Activated CD8-positive, alpha-beta memory T cell treated with anti-CD3 and anti-CD28 coated beads for 4 hours (primary cell): ENCODE results near the gene MT1X.
A peak's percentile ranks its signal among the peaks of the same experiment; 100 is the strongest.

Source experiments
- DNase-seq, 2 donors: peaks; one replicate each; pipeline ENCODE4 v3.0.0-alpha.2; 2020; ENCODE audit warnings: low read depth in 2 of 2

Gene MT1X

GRCh38 chr16:56681939-56682702 lies at the start of gene MT1X:
TSS of gene MT1X (plus strand) at chr16:56682470. CDS start at chr16:56682541, 71 bp downstream.
- DNase-seq, result peak; percentile 67 to 72

DNA sequence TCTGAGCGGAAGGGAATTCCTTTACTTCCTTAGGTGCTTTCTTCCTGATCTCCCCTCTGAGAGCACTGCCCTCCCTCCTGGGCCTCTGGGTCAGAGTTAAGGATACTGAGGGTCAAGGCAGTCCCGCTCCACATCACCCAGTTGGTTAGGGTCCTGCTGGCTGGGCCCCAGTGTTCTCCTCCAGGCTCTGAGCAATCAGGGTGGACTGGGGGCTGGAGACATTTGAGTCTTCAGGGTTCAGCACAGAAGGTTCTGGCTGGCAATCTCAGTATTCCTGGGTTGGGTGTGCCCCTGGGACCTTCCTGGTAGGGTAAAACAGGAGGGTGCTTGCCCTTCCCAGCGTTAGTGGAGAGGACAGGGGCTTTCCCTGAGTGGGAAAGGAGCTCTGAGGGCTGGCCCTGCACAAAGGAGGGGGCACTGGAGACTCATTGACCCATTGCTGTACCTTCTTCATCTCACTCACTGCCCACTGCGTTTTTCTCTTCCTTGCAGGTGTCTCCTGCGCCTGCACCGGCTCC lies 49.4 kb upstream of the MT1X start:
- no peak for DNase-seq

- no peak for DNase-seq
Measured at GRCh38 chr16:56633535-56633934, 48.7 kb upstream of the MT1X start.

GRCh38 chr16:56634715-56635440 lies 47.4 kb upstream of the MT1X start:
- no peak for DNase-seq

GRCh38 chr16:56635441-56635967 lies 46.8 kb upstream of the MT1X start:
- no peak for DNase-seq

- no peak for DNase-seq
Measured at GRCh38 chr16:56636616-56637413, 45.5 kb upstream of the MT1X start.

GRCh38 chr16:56637814-56638750 lies 44.2 kb upstream of the MT1X start, which contains the start of gene MT1A:
TSS of gene MT1A (plus strand) at chr16:56638666. CDS start at chr16:56638739, 73 bp downstream.
- no peak for DNase-seq

- no peak for DNase-seq
Measured at GRCh38 chr16:56639045-56639444, 43.2 kb upstream of the MT1X start.

DNA sequence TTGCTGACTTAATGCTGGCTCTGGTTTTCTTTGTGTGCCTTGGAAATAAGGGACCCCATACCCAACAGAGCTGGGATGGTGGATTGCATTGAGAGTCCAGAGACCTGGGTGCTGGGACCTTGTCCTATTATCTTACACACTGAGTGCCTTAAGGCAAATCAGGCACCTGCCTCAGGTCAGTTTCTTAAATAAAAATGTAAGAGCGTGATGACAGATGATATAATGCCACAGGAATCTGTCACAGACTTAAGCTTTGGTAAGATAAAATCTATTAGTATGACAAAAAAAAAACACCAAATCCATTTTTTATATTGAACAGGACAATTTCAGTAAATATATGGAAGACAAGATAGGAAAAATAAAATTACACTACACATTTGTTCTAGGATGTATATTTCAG lies 42.2 kb upstream of the MT1X start:
- DNase-seq, result no peak

DNA sequence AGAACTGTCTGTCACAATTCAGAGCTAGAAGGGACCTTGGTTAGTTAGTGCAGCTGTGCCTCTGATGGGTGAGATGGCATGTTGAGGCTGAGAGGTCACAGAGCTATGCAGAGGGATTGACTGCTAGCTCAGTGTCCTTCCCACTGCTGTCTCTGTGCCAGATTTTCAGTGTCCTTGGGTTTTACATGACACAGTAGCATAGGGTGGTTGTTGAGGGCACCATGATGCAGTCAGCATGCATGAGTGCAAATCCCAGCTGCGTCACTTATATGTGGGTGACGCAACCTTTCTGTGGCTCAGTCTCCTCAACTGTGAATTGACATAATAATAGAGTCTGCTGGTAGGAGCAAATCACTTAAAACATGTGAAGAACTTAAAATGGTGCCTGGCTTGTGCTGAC lies 41.1 kb upstream of the MT1X start:
- DNase-seq, result no peak

- peak; percentile 43 for DNase-seq
Measured at GRCh38 chr16:56643080-56643778, 39.0 kb upstream of the MT1X start.

DNA sequence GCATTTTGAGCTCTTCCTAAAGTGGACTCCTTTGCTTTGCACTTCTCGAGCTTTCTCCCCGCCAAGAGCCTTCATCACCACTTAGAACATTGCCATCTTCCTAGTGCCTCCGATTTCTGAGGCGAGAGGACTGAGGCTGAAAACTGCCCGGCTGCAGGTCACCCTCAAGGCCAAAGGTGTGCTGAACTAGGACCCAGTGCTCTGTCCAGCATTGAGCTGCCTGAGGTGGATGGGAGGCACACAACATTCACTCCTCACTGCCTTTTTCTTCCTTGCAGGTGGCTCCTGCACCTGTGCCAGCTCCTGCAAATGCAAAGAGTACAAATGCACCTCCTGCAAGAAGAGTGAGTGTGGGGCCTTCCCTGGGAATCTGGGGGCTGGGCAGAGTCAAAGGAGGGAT lies 38.4 kb upstream of the MT1X start:
- no peak for DNase-seq

GRCh38 chr16:56645311-56645710 lies 37.0 kb upstream of the MT1X start:
- DNase-seq, result no peak

DNA sequence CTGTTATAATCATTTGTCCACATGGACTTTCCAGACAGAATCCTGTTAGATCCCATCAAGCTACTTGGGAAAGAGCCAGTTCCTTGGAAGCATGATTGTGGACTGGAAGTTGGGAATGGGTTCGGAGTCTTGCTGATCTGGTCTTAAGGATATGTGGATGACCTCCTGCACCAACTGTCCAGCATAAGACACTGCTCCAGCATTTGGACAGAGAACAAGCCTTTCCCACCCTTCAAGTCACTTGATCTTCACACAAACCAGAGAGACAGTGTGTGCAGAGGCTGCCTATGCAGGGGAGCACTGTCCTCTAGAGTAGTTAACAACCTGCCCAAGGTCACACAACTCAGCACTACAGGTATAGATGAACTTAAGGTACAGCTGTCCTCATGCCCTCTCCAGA lies 36.4 kb upstream of the MT1X start:
- no peak for DNase-seq

DNA sequence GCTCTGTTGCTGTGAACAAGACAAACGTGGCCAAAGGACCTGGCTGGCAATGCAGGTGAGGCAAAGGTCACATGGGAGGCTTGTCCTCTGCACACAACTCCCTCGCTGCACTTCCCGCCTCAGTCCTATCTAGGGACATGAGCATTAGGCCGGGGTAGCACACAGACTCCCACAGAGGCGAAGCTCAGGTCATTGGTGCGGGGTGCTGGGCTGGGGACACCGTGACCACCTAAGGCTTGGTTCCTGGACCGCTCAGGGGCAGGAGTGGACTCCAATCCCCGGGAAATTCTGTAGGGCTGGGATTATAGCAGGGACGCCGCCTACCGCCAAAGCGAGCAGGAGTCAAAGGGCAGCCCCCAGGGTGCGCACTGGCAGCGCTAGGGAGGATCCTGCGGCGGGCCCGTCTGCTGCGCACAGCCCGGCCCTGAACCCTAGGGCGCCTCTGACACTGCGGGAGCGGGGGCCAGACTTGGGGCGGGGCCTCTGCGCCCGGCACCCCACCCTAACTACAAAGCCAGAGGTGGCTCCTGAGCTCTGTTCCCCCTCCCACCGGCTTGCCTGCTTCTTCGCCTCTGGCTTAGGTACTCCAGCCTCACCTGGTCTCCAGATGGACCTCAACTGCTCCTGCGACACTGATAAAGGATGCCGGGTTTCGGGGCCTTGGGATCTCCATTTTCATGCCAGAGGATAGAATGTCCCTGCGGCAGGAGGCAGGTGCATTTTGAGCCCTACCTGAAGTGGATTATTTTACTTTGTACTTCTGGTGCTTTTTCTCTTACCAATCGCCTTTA lies 34.4 kb upstream of the MT1X start:
- no peak for DNase-seq

- DNase-seq, result no peak
Measured at GRCh38 chr16:56649271-56649670, 33.0 kb upstream of the MT1X start.

- DNase-seq, result no peak
Measured at GRCh38 chr16:56649820-56650219, 32.5 kb upstream of the MT1X start.

DNA sequence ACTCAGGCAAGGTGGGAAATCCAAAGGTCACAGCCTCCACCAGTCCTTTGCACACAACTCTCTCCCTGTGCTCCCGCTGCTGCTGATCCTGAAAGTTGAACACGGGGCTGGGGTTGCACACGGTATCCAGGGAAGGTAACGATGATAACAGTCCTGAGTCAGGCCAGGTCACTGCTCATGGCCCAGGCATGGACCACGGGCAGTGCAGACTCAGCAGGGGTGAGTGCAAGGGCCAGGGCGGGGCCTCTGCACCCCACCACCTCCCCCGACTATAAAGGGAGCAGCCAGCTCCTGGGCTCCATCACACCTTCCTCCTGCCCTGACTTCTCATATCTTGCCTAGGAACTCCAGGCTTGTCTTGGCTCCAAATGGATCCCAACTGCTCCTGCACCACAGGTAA lies 30.7 kb upstream of the MT1X start, which contains the start of gene MT1B:
Gene MT1B, plus strand, starts transcription at position 301 of the 400 bp plus-strand sequence. Its CDS starts 68 bp downstream, at position 369.
- no peak for DNase-seq

GRCh38 chr16:56652600-56652999 lies 29.7 kb upstream of the MT1X start:
- DNase-seq, result no peak
